Adrenal gland (tissue), 12 donors: ENCODE results near the gene ATR. TPM values are rescaled to one million over a fixed set of nuclear protein-coding genes. Genes with fewer than 3 reads are reported as not detected.

Experiments
- DNase-seq, 7 donors: peaks; one replicate each; pipeline ENCODE4 v3.0.0-alpha.2; 2019 to 2020
- H3K27ac ChIP-seq, 5 donors: fragments of 200-600 bp; sonication (generic) in 4 of 5; 1 replicate in 3 of 5; 2 replicates in 2 of 5; pipeline versions ENCODE4 v1.5.1 to v1.8.0; 2016 to 2020; ENCODE audit warnings: mild to moderate bottlenecking in 1 of 5
- H3K27me3 ChIP-seq: fragments of 200-600 bp; 2 replicates; pipeline ENCODE4 v1.8.0; 2021
- H3K36me3 ChIP-seq, 2 donors: fragments of 200-600 bp; replicated peaks in 1 of 2; 1 replicate in 1 of 2; 2 replicates in 1 of 2; pipeline versions ENCODE4 v1.5.1 to v1.8.0; 2018 to 2022
- H3K4me1 ChIP-seq, 2 donors: fragments of 200-600 bp; replicated peaks in 1 of 2; 1 replicate in 1 of 2; 2 replicates in 1 of 2; pipeline versions ENCODE4 v1.5.1 to v1.8.0; 2018 to 2021
- H3K4me3 ChIP-seq, 4 donors: fragments of 200-600 bp; sonication (generic) in 3 of 4; one replicate each; pipeline ENCODE4 v1.5.1; 2016 to 2018
- H3K9me3 ChIP-seq, 3 donors: fragments of 200-600 bp; sonication (generic) in 1 of 3; replicated peaks in 1 of 3; 1 replicate in 2 of 3; 2 replicates in 1 of 3; pipeline versions ENCODE4 v1.5.1 to v1.8.0; 2016 to 2021
- CTCF ChIP-seq, 6 experiments: fragments of 450-650 bp in 4 of 6; fragments of 200-600 bp in 2 of 6; sonication (generic) in 1 of 6; IDR thresholded peaks; 1 replicate in 5 of 6; 2 replicates in 1 of 6; pipeline versions ENCODE4 v1.5.1 to v1.8.0; 2016 to 2021; ENCODE audit warnings: antibody characterized with exemption in 6 of 6, mild to moderate bottlenecking in 2 of 6, moderate library complexity in 1 of 6
- POLR2A ChIP-seq, 2 donors: fragments of 450-650 bp; IDR thresholded peaks; one replicate each; pipeline ENCODE4 v1.6.1; 2017; ENCODE audit warnings: antibody characterized with exemption in 2 of 2, mild to moderate bottlenecking in 2 of 2, moderate library complexity in 1 of 2
- WGBS, 4 donors: extraction: QIAGEN DNeasy Blood & Tissue Kit in 2 of 4; methylation state at CpG; one replicate each; pipeline versions ENCODE4 v1.1.5 to v1.1.7; 2013 to 2017; 5-methylcytosine and 5-hydroxymethylcytosine counted together
- intact Hi-C, 2 donors: fragments of 100-400 bp; cut with DNase I; formaldehyde crosslinking; loops; one replicate each; pipeline versions ENCODE4 v1.14.1 to v1.15.0; 2022 to 2023
- polyA plus RNA-seq, 3 donors: library from polyadenylated mRNA; stranded (reverse); fragments of 200-250 nt in 2 of 3; fragments of 350-450 nt in 1 of 3; fragmentation: Illumina TruSeq in 1 of 3; extraction: RNeasy Lipid Tissue Mini Kit (QIAGEN cat#74804) in 1 of 3; gene quantifications; one replicate each; pipeline ENCODE4 v1.2.3, GENCODE V29; 2013 to 2014
- total RNA-seq, 9 donors: library from RNA; depleted of rRNA in 4 of 9; stranded (reverse); fragments of >200 nt in 4 of 9; fragments of 120-200 nt in 1 of 9; fragmentation: NEBNext Ultra II Directional in 1 of 9; extraction: Animal tissue kit (Norgen Biotek cat#: 25700) in 1 of 9; gene quantifications; one replicate each; pipeline versions ENCODE4 v1.1.0 to v1.2.4, GENCODE V29; 2013 to 2023
- donor health status: healthy with polysubstance abuse.
- donor health status: Bipolar disorder and iron deficiency.
- donor health status: DM: yes; HTN: yes; CAD: no.
- donor health status: DM: no; HTN: no; CAD: no.
- donor health status: DM: no; HTN: no; CAD: no.
- donor health status: DM: yes; HTN: yes; CAD: no.

The ATR gene
- total and polyA plus RNA-seq, 12 donors = 34.7 to 131 (median 53.3) TPM

GRCh38 chr3:142436951-142437585 lies 141.5 kb downstream of the ATR start:
- Histone ChIP-seq H3K9me3 (no peaks in the 10 kb centered on the region), H3K36me3 (peaks cover 0 to 4% of the 10 kb centered on the region in 2 donors), H3K4me1 (peaks cover 0 to 4% of the 10 kb centered on the region in 2 donors), H3K27me3 (no peaks in the 10 kb centered on the region), H3K4me3 (no peak overlapping the region), H3K27ac (no peak overlapping the region)
- TF ChIP-seq POLR2A (IDR thresholded peaks at IDR 0.05) = no peak
- TF ChIP-seq CTCF (IDR thresholded peaks at IDR 0.05) = no peak
- no peak for DNase-seq
- intact Hi-C loops = no loop called here

GRCh38 chr3:142434503-142434902 lies 144.0 kb downstream of the ATR start:
- H3K27me3 ChIP-seq = no peaks in the 10 kb centered on the region
- WGBS, 4 donors = 56 to 67% (median 60%) methylated on average over 4 of the region's 4 CpGs
- H3K4me3 ChIP-seq = no peak overlapping the region
- DNase-seq = no peak
- peaks cover 0 to 4% of the 10 kb centered on the region in 2 donors for H3K4me1 ChIP-seq
- H3K36me3 ChIP-seq = peaks cover 0 to 18% of the 10 kb centered on the region in 2 donors
- no peak overlapping the region for H3K27ac ChIP-seq
- no peaks in the 10 kb centered on the region for H3K9me3 ChIP-seq
- no peak for TF ChIP-seq CTCF (IDR thresholded peaks at IDR 0.05)
- TF ChIP-seq POLR2A (IDR thresholded peaks at IDR 0.05) = no peak
- intact Hi-C loops = no loop called here

GRCh38 chr3:142433110-142433509 lies 145.4 kb downstream of the ATR start:
- intact Hi-C loops = no loop called here
- Histone ChIP-seq H3K4me3 (no peak overlapping the region), H3K9me3 (no peaks in the 10 kb centered on the region), H3K4me1 (peaks cover 0 to 4% of the 10 kb centered on the region in 2 donors), H3K27ac (no peak overlapping the region), H3K27me3 (no peaks in the 10 kb centered on the region), H3K36me3 (peaks cover 0 to 23% of the 10 kb centered on the region in 2 donors)
- 68 to 80% (median 77%) methylated on average over 2 of the region's 2 CpGs for WGBS, 4 donors
- DNase-seq = no peak
- no peak for TF ChIP-seq CTCF (IDR thresholded peaks at IDR 0.05)
- no peak for TF ChIP-seq POLR2A (IDR thresholded peaks at IDR 0.05)

GRCh38 chr3:142429582-142429981 lies 149.0 kb downstream of the ATR start:
- Histone ChIP-seq H3K27ac (no peak overlapping the region), H3K9me3 (no peaks in the 10 kb centered on the region), H3K36me3 (peaks cover 0 to 30% of the 10 kb centered on the region in 2 donors), H3K27me3 (no peaks in the 10 kb centered on the region), H3K4me3 (no peak overlapping the region), H3K4me1 (peaks cover 0 to 12% of the 10 kb centered on the region in 2 donors)
- no peak for DNase-seq
- intact Hi-C loops = no loop called here
- TF ChIP-seq POLR2A (IDR thresholded peaks at IDR 0.05) = no peak
- no peak for TF ChIP-seq CTCF (IDR thresholded peaks at IDR 0.05)
